ENCODE data around the gene PDK4. TPM values are rescaled to one million over a fixed set of nuclear protein-coding genes. Genes with fewer than 3 reads are reported as not detected.

Gene PDK4
- total and polyA plus RNA-seq, 7 experiments from 2014 or later: 0.62 to 3.6 (median 1.2) TPM; not detected in 4

GRCh38 chr7:95595746-95596197, 544 bp downstream of the PDK4 start:
- DNase-seq (no peak), ATAC-seq (no peak)
- Mint-ChIP-seq H3K4me1 (peaks cover 0 to 9% (median 4%) of the 10 kb centered on the region in 7 donors), H3K9me3 (peaks cover 0 to 6% (median 0%) of the 10 kb centered on the region in 11 donors), H3K27ac (no peak overlapping the region), H3K36me3 (peaks cover 0 to 4% (median 0%) of the 10 kb centered on the region in 5 donors), H3K27me3 (peaks cover 24 to 30% (median 27%) of the 10 kb centered on the region in 5 donors), H3K4me3 (peak overlapping the region in 3 of 10 donors; percentile 12 to 32 (median 26))
- CTCF ChIA-PET: no interaction called here
- POLR2A ChIA-PET: no interaction called here
- Histone ChIP-seq H3K4me1 (ENCODE audit: control insufficient read depth in 2 of 2, insufficient read depth in 2 of 2, low read length in 2 of 2) (no peaks in the 10 kb centered on the region), H3K36me3 (ENCODE audit: control insufficient read depth in 2 of 3, insufficient read depth in 3 of 3, low read length in 3 of 3) (no peaks in the 10 kb centered on the region), H3K9me3 (ENCODE audit: control insufficient read depth in 2 of 3, low read length in 3 of 3) (no peaks in the 10 kb centered on the region), H3K27ac (ENCODE audit: low read depth, low read length) (no peak overlapping the region), H3K27me3 (ENCODE audit: control insufficient read depth in 2 of 2, insufficient read depth in 2 of 2, low read length in 2 of 2) (no peaks in the 10 kb centered on the region), H3K4me3 (ENCODE audit: low read length) (no peak overlapping the region)
- intact Hi-C loops (cut with micrococcal nuclease): no loop called here

GRCh38 chr7:95594185-95594584, 2.1 kb downstream of the PDK4 start:
- CTCF ChIA-PET: no interaction called here
- Mint-ChIP-seq H3K4me1 (peaks cover 0 to 9% (median 3%) of the 10 kb centered on the region in 7 donors), H3K27me3 (peaks cover 22 to 29% (median 24%) of the 10 kb centered on the region in 5 donors), H3K36me3 (peaks cover 0 to 4% (median 0%) of the 10 kb centered on the region in 5 donors), H3K4me3 (no peak overlapping the region), H3K9me3 (peaks cover 0 to 6% (median 0%) of the 10 kb centered on the region in 11 donors), H3K27ac (no peak overlapping the region)
- no peaks in the 10 kb centered on the region for H3K4me1 ChIP-seq (ENCODE audit: control insufficient read depth in 2 of 2, insufficient read depth in 2 of 2, low read length in 2 of 2)
- no peaks in the 10 kb centered on the region for H3K9me3 ChIP-seq (ENCODE audit: control insufficient read depth in 2 of 3, low read length in 3 of 3)
- no peak for ATAC-seq
- H3K27ac ChIP-seq (ENCODE audit: low read depth, low read length): no peak overlapping the region
- POLR2A ChIA-PET: no interaction called here
- no peaks in the 10 kb centered on the region for H3K36me3 ChIP-seq (ENCODE audit: control insufficient read depth in 2 of 3, insufficient read depth in 3 of 3, low read length in 3 of 3)
- intact Hi-C loops (cut with micrococcal nuclease): no loop called here
- H3K4me3 ChIP-seq (ENCODE audit: low read length): no peak overlapping the region
- no peak for DNase-seq
- no peaks in the 10 kb centered on the region for H3K27me3 ChIP-seq (ENCODE audit: control insufficient read depth in 2 of 2, insufficient read depth in 2 of 2, low read length in 2 of 2)

GRCh38 chr7:95593343-95593742, 3.0 kb downstream of the PDK4 start:
- Histone ChIP-seq H3K36me3 (ENCODE audit: control insufficient read depth in 2 of 3, insufficient read depth in 3 of 3, low read length in 3 of 3) (no peaks in the 10 kb centered on the region), H3K27ac (ENCODE audit: low read depth, low read length) (no peak overlapping the region), H3K4me3 (ENCODE audit: low read length) (no peak overlapping the region), H3K27me3 (ENCODE audit: control insufficient read depth in 2 of 2, insufficient read depth in 2 of 2, low read length in 2 of 2) (no peaks in the 10 kb centered on the region), H3K9me3 (ENCODE audit: control insufficient read depth in 2 of 3, low read length in 3 of 3) (no peaks in the 10 kb centered on the region), H3K4me1 (ENCODE audit: control insufficient read depth in 2 of 2, insufficient read depth in 2 of 2, low read length in 2 of 2) (no peaks in the 10 kb centered on the region)
- CTCF ChIA-PET: no interaction called here
- DNase-seq (no peak), ATAC-seq (no peak)
- Mint-ChIP-seq H3K36me3 (peaks cover 0 to 4% (median 0%) of the 10 kb centered on the region in 5 donors), H3K4me3 (no peak overlapping the region), H3K4me1 (peaks cover 0 to 9% (median 3%) of the 10 kb centered on the region in 7 donors), H3K9me3 (peaks cover 0 to 6% (median 0%) of the 10 kb centered on the region in 11 donors), H3K27me3 (peaks cover 19 to 27% (median 24%) of the 10 kb centered on the region in 5 donors), H3K27ac (no peak overlapping the region)
- intact Hi-C loops (cut with micrococcal nuclease): no loop called here
- POLR2A ChIA-PET: no interaction called here

GRCh38 chr7:95592570-95592969, 3.7 kb downstream of the PDK4 start:
- no peak overlapping the region for H3K4me3 Mint-ChIP-seq
- Histone ChIP-seq H3K27ac (ENCODE audit: low read depth, low read length) (no peak overlapping the region), H3K36me3 (ENCODE audit: control insufficient read depth in 2 of 3, insufficient read depth in 3 of 3, low read length in 3 of 3) (no peaks in the 10 kb centered on the region), H3K27me3 (ENCODE audit: control insufficient read depth in 2 of 2, insufficient read depth in 2 of 2, low read length in 2 of 2) (no peaks in the 10 kb centered on the region), H3K9me3 (ENCODE audit: control insufficient read depth in 2 of 3, low read length in 3 of 3) (no peaks in the 10 kb centered on the region), H3K4me1 (ENCODE audit: control insufficient read depth in 2 of 2, insufficient read depth in 2 of 2, low read length in 2 of 2) (no peaks in the 10 kb centered on the region), H3K4me3 (ENCODE audit: low read length) (no peak overlapping the region)
- ChIA-PET POLR2A (no interaction called here), CTCF (no interaction called here)
- H3K4me1 Mint-ChIP-seq: peaks cover 0 to 9% (median 3%) of the 10 kb centered on the region in 7 donors
- intact Hi-C loops (cut with micrococcal nuclease): no loop called here
- H3K36me3 Mint-ChIP-seq: peaks cover 0 to 4% (median 0%) of the 10 kb centered on the region in 5 donors
- H3K27ac Mint-ChIP-seq: no peak overlapping the region
- no peak for ATAC-seq
- peaks cover 15 to 22% (median 18%) of the 10 kb centered on the region in 5 donors for H3K27me3 Mint-ChIP-seq
- H3K9me3 Mint-ChIP-seq: peaks cover 0 to 6% (median 0%) of the 10 kb centered on the region in 11 donors
- no peak for DNase-seq

GRCh38 chr7:95590387-95591248, 5.7 kb downstream of the PDK4 start:
- Histone ChIP-seq H3K9me3 (ENCODE audit: control insufficient read depth in 2 of 3, low read length in 3 of 3) (no peaks in the 10 kb centered on the region), H3K4me3 (ENCODE audit: low read length) (no peak overlapping the region), H3K4me1 (ENCODE audit: control insufficient read depth in 2 of 2, insufficient read depth in 2 of 2, low read length in 2 of 2) (no peaks in the 10 kb centered on the region), H3K27ac (ENCODE audit: low read depth, low read length) (no peak overlapping the region), H3K36me3 (ENCODE audit: control insufficient read depth in 2 of 3, insufficient read depth in 3 of 3, low read length in 3 of 3) (no peaks in the 10 kb centered on the region), H3K27me3 (ENCODE audit: control insufficient read depth in 2 of 2, insufficient read depth in 2 of 2, low read length in 2 of 2) (no peaks in the 10 kb centered on the region)
- Mint-ChIP-seq H3K4me1 (peaks cover 0 to 2% (median 0%) of the 10 kb centered on the region in 7 donors), H3K4me3 (no peak overlapping the region), H3K27me3 (peaks cover 5 to 16% (median 5%) of the 10 kb centered on the region in 5 donors), H3K9me3 (peaks cover 0 to 3% (median 0%) of the 10 kb centered on the region in 11 donors), H3K36me3 (no peaks in the 10 kb centered on the region), H3K27ac (no peak overlapping the region)
- ChIA-PET CTCF (no interaction called here), POLR2A (no interaction called here)
- ATAC-seq (no peak), DNase-seq (no peak)
- intact Hi-C loops (cut with micrococcal nuclease): no loop called here

- DNase-seq: no peak
- ChIA-PET POLR2A (no interaction called here), CTCF (no interaction called here)
- no peak for ATAC-seq
- Mint-ChIP-seq H3K4me3 (no peak overlapping the region), H3K27me3 (peaks cover 0 to 9% (median 0%) of the 10 kb centered on the region in 5 donors), H3K27ac (no peak overlapping the region), H3K4me1 (no peaks in the 10 kb centered on the region), H3K9me3 (no peaks in the 10 kb centered on the region), H3K36me3 (no peaks in the 10 kb centered on the region)
- Histone ChIP-seq H3K27ac (ENCODE audit: low read depth, low read length) (no peak overlapping the region), H3K27me3 (ENCODE audit: control insufficient read depth in 2 of 2, insufficient read depth in 2 of 2, low read length in 2 of 2) (no peaks in the 10 kb centered on the region), H3K9me3 (ENCODE audit: control insufficient read depth in 2 of 3, low read length in 3 of 3) (no peaks in the 10 kb centered on the region), H3K4me1 (ENCODE audit: control insufficient read depth in 2 of 2, insufficient read depth in 2 of 2, low read length in 2 of 2) (no peaks in the 10 kb centered on the region), H3K36me3 (ENCODE audit: control insufficient read depth in 2 of 3, insufficient read depth in 3 of 3, low read length in 3 of 3) (no peaks in the 10 kb centered on the region), H3K4me3 (ENCODE audit: low read length) (no peak overlapping the region)
- intact Hi-C loops (cut with micrococcal nuclease): no loop called here
Observed at GRCh38 chr7:95589766-95590165, 6.5 kb downstream of the PDK4 start.

- peaks cover 0 to 2% (median 0%) of the 10 kb centered on the region in 11 donors for H3K9me3 Mint-ChIP-seq
- Histone ChIP-seq H3K27ac (ENCODE audit: low read depth, low read length) (no peak overlapping the region), H3K36me3 (ENCODE audit: control insufficient read depth in 2 of 3, insufficient read depth in 3 of 3, low read length in 3 of 3) (no peaks in the 10 kb centered on the region), H3K27me3 (ENCODE audit: control insufficient read depth in 2 of 2, insufficient read depth in 2 of 2, low read length in 2 of 2) (no peaks in the 10 kb centered on the region), H3K4me1 (ENCODE audit: control insufficient read depth in 2 of 2, insufficient read depth in 2 of 2, low read length in 2 of 2) (no peaks in the 10 kb centered on the region), H3K4me3 (ENCODE audit: low read length) (no peak overlapping the region), H3K9me3 (ENCODE audit: control insufficient read depth in 2 of 3, low read length in 3 of 3) (no peaks in the 10 kb centered on the region)
- H3K4me3 Mint-ChIP-seq: no peak overlapping the region
- ChIA-PET POLR2A (no interaction called here), CTCF (no interaction called here)
- H3K27ac Mint-ChIP-seq: no peak overlapping the region
- intact Hi-C loops (cut with micrococcal nuclease): no loop called here
- H3K4me1 Mint-ChIP-seq: no peaks in the 10 kb centered on the region
- no peak for ATAC-seq
- DNase-seq: no peak
- H3K27me3 Mint-ChIP-seq: peaks cover 0 to 5% (median 2%) of the 10 kb centered on the region in 5 donors
- no peaks in the 10 kb centered on the region for H3K36me3 Mint-ChIP-seq
Observed at GRCh38 chr7:95589031-95589430, 7.3 kb downstream of the PDK4 start.
